Measurements from ENCODE around the gene OR51B4.

DNA sequence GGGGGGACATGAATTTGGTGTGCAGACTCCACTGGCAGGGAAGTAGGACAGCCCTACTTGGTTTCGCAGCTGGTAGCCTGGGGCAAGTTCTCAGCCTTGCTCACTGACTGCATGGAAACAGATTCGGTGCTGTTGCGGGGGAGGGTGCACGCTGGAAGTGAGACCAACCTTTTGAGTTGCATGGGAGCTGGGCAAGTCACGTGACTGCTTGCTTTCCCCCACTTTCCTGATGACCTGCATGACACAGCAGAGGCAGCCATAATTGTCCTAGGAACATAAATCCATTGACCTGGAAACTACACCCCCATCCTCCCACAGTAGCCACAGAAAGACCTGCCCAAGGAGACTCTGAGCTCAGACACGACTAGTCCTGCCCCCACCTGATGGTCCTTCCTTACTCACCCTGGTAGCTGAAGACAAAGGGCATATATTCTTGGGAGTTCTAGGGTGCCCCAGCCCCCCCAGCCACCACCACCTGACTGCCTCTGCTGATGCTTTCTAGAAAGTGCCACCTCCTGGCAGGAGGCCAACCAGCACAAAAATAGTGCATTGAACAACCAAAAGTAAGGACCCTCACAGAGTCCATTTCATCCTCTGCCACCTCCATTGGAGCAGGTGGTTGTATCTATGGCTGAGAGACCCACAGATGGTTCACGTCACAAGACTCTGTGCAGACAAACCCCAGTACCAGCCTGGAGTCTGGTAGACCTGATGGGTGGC is 43.0 kb downstream of the OR51B4 start:
- TF ChIP-seq, protein P1, sequence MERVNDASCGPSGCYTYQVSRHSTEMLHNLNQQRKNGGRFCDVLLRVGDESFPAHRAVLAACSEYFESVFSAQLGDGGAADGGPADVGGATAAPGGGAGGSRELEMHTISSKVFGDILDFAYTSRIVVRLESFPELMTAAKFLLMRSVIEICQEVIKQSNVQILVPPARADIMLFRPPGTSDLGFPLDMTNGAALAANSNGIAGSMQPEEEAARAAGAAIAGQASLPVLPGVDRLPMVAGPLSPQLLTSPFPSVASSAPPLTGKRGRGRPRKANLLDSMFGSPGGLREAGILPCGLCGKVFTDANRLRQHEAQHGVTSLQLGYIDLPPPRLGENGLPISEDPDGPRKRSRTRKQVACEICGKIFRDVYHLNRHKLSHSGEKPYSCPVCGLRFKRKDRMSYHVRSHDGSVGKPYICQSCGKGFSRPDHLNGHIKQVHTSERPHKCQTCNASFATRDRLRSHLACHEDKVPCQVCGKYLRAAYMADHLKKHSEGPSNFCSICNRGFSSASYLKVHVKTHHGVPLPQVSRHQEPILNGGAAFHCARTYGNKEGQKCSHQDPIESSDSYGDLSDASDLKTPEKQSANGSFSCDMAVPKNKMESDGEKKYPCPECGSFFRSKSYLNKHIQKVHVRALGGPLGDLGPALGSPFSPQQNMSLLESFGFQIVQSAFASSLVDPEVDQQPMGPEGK (CRISPR knock-in tag; IDR thresholded peaks at IDR 0.05) = no peak
- TF ChIP-seq AGO1 (IDR thresholded peaks at IDR 0.05; ENCODE audit: low read depth, low read length, poor library complexity, severe bottlenecking) = no peak
- no peak for TF ChIP-seq PCBP1 (IDR thresholded peaks at IDR 0.05; ENCODE audit: borderline replicate concordance, low read depth, low read length)
- no peak for TF ChIP-seq POLR2AphosphoS5 (IDR thresholded peaks at IDR 0.05; ENCODE audit: low read depth, low read length)
- no peak for TF ChIP-seq TCF7L2 (IDR thresholded peaks at IDR 0.05; ENCODE audit: low read depth, low read length)
- TF ChIP-seq NFE2L2 (IDR thresholded peaks at IDR 0.05; ENCODE audit: low read length) = no peak
- no peak for TF ChIP-seq ZNF274 (CRISPR knock-in tag; IDR thresholded peaks at IDR 0.05)

All from HepG2 (cell line).